ENCODE data around the gene ZC3H14. TPM values are rescaled to one million over a fixed set of nuclear protein-coding genes. Genes with fewer than 3 reads are reported as not detected.

The ZC3H14 gene
- total RNA-seq, 1 donor, result 85.5 TPM

DNA sequence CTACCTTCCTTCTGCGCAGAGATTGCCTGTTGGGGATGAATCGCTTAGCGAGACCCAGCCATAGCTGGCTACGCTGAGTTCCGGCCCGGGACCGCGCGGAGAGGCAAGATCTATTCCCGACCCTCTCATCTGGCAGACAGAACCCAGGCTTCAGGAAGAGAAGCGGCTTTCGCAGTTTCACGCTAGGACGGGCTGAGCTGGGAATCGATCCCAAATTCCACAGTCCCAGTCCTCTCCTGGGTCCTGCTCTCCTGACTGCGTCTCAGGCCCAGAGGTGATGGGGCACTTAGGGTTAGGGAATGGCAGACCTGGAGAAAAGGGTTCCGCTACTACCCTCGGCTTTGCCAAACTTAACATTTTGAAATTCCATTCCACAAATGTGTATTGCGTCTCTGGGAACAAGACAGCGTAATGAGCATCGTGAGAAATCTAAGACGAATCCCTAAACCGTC is 10.8 kb upstream of the ZC3H14 start:
- peak overlapping the region; percentile 83 for H3K4me3 ChIP-seq (ENCODE audit: low read depth, low read length)
- DNase-seq (ENCODE audit: low read depth), result peak; percentile 46
- TF ChIP-seq, protein P1, sequence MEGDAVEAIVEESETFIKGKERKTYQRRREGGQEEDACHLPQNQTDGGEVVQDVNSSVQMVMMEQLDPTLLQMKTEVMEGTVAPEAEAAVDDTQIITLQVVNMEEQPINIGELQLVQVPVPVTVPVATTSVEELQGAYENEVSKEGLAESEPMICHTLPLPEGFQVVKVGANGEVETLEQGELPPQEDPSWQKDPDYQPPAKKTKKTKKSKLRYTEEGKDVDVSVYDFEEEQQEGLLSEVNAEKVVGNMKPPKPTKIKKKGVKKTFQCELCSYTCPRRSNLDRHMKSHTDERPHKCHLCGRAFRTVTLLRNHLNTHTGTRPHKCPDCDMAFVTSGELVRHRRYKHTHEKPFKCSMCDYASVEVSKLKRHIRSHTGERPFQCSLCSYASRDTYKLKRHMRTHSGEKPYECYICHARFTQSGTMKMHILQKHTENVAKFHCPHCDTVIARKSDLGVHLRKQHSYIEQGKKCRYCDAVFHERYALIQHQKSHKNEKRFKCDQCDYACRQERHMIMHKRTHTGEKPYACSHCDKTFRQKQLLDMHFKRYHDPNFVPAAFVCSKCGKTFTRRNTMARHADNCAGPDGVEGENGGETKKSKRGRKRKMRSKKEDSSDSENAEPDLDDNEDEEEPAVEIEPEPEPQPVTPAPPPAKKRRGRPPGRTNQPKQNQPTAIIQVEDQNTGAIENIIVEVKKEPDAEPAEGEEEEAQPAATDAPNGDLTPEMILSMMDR (IDR thresholded peaks at IDR 0.05; ENCODE audit: insufficient read depth, low read depth, low read length), result no peak

DNA sequence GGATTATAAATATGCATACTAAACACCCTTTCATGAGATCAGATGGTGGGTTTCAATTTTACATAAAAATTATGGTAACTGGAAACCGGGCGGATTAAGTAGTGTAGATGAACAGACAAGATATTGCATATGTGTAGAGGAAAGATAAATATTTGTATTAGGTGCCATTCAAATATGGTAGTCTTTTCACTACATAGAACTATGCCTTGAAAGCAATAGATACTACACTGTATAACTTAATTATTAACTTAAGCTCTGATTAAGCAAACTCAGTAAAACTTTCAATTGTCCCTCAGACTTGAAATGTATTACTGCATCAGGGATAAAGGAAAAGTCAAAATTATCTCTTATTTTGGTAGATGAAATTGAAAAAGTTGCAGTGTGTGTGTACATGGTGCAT is 10.0 kb upstream of the ZC3H14 start:
- H3K4me3 ChIP-seq (ENCODE audit: low read depth, low read length), result no peak overlapping the region
- DNase-seq (ENCODE audit: low read depth), result no peak
- TF ChIP-seq, protein P1 (IDR thresholded peaks at IDR 0.05; ENCODE audit: insufficient read depth, low read depth, low read length), result no peak

DNA sequence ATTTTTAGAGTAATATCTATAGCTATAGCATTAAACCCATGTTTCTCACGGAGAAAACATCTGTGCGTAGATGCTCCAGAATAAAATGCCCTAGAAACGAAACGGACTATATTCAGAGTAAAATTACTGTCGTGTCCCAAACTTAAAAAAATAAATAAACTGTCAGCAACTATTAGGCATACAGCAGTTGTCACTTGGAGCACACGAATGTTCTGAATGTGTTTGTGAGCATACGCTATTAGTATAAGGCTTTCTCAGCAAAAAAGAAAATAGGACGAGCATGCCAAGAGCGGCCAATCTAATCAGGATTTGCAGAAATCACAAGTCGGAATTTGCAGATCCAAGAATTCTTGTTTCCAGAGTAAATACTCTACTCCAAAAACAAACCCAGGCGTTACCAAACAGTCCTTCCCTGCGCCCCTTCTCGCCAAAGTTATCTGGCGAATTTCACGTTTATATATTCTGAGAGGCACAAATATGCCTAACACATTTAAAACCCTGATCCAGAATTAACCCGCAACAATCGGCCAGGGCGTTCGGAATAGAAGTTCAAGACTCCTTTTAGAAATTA is 8.9 kb upstream of the ZC3H14 start:
- peak; percentile 28 for DNase-seq (ENCODE audit: low read depth)
- TF ChIP-seq, protein P1 (IDR thresholded peaks at IDR 0.05; ENCODE audit: insufficient read depth, low read depth, low read length), result no peak
- H3K4me3 ChIP-seq (ENCODE audit: low read depth, low read length), result peak overlapping the region; percentile 87

DNA sequence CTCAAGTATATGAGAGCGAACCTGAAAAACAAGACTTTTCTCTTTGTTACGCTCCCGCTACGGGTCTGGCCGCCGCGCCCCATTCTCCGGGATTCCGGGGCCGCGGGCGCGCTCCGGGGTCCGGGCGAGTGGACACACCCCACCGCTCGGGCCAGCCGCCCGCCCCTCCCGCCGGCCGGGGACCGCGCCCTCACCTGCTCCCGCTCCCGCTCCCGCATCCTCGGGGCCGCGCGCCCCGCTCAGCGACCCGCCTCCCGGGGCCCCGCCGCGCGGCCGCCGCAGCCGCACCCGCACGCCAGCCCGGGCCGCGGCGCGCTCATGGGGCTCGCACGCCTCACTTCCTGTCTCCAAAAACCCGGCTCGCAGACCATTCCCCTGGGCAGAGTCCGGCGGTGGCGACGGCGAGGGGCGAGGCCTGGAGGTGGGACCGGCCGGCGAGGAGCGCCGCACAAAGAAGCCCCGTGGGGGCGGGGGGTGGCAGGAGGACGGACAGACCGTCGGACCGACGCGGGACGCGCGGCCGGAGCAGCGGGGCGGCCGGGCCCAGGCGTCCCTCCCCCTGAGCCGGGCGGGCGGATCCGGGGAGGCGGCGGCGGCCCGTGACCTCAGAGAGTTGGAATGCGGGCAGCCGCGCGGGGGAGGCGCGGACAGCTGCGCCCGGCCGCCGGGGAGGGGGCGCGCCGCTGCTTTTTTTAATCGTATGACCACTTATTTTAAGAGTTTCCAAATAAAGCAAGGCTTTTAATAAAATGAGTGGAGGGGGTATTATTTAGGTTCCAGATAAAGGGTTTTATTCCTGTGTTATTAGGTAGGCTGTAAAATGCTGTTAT is 8.2 kb upstream of the ZC3H14 start, which contains the start of gene PTPN21:
Gene PTPN21, minus strand, starts transcription at position 551 of the 830 bp plus-strand sequence. CDS start 4,590 bp downstream, outside the sequence.
- DNase-seq (ENCODE audit: low read depth), result peak; percentile 65
- TF ChIP-seq, protein P1 (IDR thresholded peaks at IDR 0.05; ENCODE audit: insufficient read depth, low read depth, low read length), result no peak
- peak within 1 kb of the TSS; percentile 87 for H3K4me3 ChIP-seq (ENCODE audit: low read depth, low read length)

DNA sequence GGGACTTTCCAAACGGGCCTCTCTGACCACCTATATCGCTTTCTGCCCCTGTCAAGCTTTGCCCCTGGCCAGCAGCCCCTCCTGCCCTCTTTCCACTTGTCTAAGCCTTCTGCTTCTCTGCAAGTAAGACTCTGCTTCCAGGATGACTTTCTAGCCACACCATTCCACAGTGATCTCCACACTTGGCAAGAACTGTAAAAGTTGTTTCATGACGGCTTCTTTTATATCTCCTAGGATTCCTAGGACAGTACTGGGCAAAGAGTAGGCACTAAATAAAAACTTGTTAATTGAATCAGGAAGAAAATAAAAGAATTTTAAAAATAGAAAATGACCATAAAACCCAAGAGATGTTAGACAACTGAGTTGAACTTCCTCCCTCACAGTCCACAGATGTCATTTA is 6.3 kb upstream of the ZC3H14 start:
- TF ChIP-seq, protein P1 (IDR thresholded peaks at IDR 0.05; ENCODE audit: insufficient read depth, low read depth, low read length), result no peak
- no peak overlapping the region for H3K4me3 ChIP-seq (ENCODE audit: low read depth, low read length)
- no peak for DNase-seq (ENCODE audit: low read depth)

DNA sequence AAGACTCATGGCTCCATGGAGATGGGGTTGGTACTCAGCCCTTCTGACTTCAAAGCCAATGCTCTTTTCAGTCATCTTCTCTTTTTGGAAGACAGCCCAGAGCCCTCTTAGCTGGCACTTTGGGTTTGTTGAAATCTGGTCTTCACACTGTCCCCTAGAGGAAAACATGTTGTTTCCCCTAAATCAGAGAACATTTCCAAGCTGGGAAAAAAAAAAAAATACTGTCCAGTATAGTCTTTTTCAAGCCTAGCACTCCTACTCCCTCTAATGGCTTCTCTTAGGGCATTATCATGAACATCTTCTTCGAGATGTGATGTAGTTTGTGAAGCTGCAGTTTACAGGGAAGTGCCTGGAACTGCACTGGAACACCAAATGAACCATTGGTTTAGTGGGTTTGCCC is 3.0 kb upstream of the ZC3H14 start:
- TF ChIP-seq, protein P1 (IDR thresholded peaks at IDR 0.05; ENCODE audit: insufficient read depth, low read depth, low read length), result peak; percentile 57
- DNase-seq (ENCODE audit: low read depth), result peak; percentile 71
- no peak overlapping the region for H3K4me3 ChIP-seq (ENCODE audit: low read depth, low read length)

All from fibroblast of villous mesenchyme (primary cell).